Liver (tissue), 9 donors: ENCODE measurements around the gene GPR107. TPM values are rescaled to one million over a fixed set of nuclear protein-coding genes. Genes with fewer than 3 reads are reported as not detected.

ENCODE experiments used
- DNase-seq: peaks from one replicate; pipeline ENCODE4 v3.0.0-alpha.2; 2017; ENCODE audit warnings: low spot score
- H3K27ac ChIP-seq, 2 donors: one replicate each; pipeline ENCODE4 v1.7.0; 2013; ENCODE audit warnings: inconsistent platforms in 2 of 2, low read length in 2 of 2, control low read depth in 1 of 2, low read depth in 1 of 2, mild to moderate bottlenecking in 1 of 2
- H3K27me3 ChIP-seq, 4 donors: one replicate each; pipeline versions ENCODE4 v1.6.1 to v1.7.0; 2013; ENCODE audit warnings: low read length in 3 of 4, inconsistent platforms in 1 of 4, mild to moderate bottlenecking in 1 of 4, moderate library complexity in 1 of 4; ENCODE audit not compliant: control insufficient read depth in 4 of 4, insufficient read depth in 4 of 4
- H3K36me3 ChIP-seq, 4 donors: one replicate each; pipeline versions ENCODE4 v1.6.1 to v1.7.0; 2013; ENCODE audit warnings: low read length in 3 of 4, mild to moderate bottlenecking in 3 of 4, low read depth in 1 of 4, moderate library complexity in 1 of 4; ENCODE audit not compliant: control insufficient read depth in 4 of 4, insufficient read depth in 3 of 4
- H3K4me1 ChIP-seq, 4 donors: one replicate each; pipeline versions ENCODE4 v1.6.1 to v1.7.0; 2013; ENCODE audit warnings: low read length in 3 of 4, mild to moderate bottlenecking in 3 of 4, moderate library complexity in 1 of 4; ENCODE audit not compliant: control insufficient read depth in 4 of 4, insufficient read depth in 4 of 4
- H3K4me3 ChIP-seq, 3 donors: one replicate each; pipeline versions ENCODE4 v1.6.1 to v1.7.0; 2013; ENCODE audit warnings: low read length in 3 of 3, control low read depth in 1 of 3, low read depth in 1 of 3, mild to moderate bottlenecking in 1 of 3
- H3K9ac ChIP-seq, 2 donors: one replicate each; pipeline ENCODE4 v1.7.0; 2013; ENCODE audit warnings: low read length in 2 of 2, mild to moderate bottlenecking in 2 of 2, moderate library complexity in 2 of 2, control low read depth in 1 of 2, low read depth in 1 of 2
- H3K9me3 ChIP-seq, 4 donors: one replicate each; pipeline versions ENCODE4 v1.6.1 to v1.7.0; 2013; ENCODE audit warnings: low read length in 3 of 4; ENCODE audit not compliant: control insufficient read depth in 4 of 4
- ATF3 ChIP-seq: IDR thresholded peaks from 2 replicates; pipeline ENCODE4 v1.6.1; 2016; ENCODE audit warnings: antibody characterized with exemption
- EGR1 ChIP-seq, 2 donors: IDR thresholded peaks; 2 replicates each; pipeline ENCODE4 v1.6.1; 2016 to 2018; ENCODE audit warnings: antibody characterized with exemption in 2 of 2, low read depth in 2 of 2
- FOXA1 ChIP-seq: IDR thresholded peaks from 2 replicates; pipeline ENCODE4 v1.6.1; 2016; ENCODE audit warnings: antibody characterized with exemption
- FOXA2 ChIP-seq: IDR thresholded peaks from 2 replicates; pipeline ENCODE4 v1.6.1; 2016; ENCODE audit warnings: antibody characterized with exemption
- GABPA ChIP-seq, 2 donors: IDR thresholded peaks in 1 of 2; conservative IDR thresholded peaks in 1 of 2; 2 replicates each; pipeline ENCODE4 v1.6.1; 2016; ENCODE audit warnings: antibody characterized with exemption in 2 of 2, mild to moderate bottlenecking in 1 of 2, moderate library complexity in 1 of 2
- HNF4A ChIP-seq, 2 donors: conservative IDR thresholded peaks; 2 replicates each; pipeline ENCODE4 v1.6.1; 2016; ENCODE audit warnings: antibody characterized with exemption in 2 of 2, mild to moderate bottlenecking in 2 of 2
- HNF4G ChIP-seq: IDR thresholded peaks from 2 replicates; pipeline ENCODE4 v1.6.1; 2016; ENCODE audit warnings: antibody characterized with exemption
- JUND ChIP-seq, 2 donors: IDR thresholded peaks; 2 replicates each; pipeline ENCODE4 v1.6.1; 2016; ENCODE audit warnings: antibody characterized with exemption in 2 of 2
- NR2F2 ChIP-seq: IDR thresholded peaks from 2 replicates; pipeline ENCODE4 v1.6.1; 2016; ENCODE audit warnings: antibody characterized with exemption
- RAD21 ChIP-seq, 2 donors: IDR thresholded peaks; 2 replicates each; pipeline ENCODE4 v1.6.1; 2016; ENCODE audit warnings: antibody characterized with exemption in 2 of 2, mild to moderate bottlenecking in 2 of 2
- RXRA ChIP-seq, 2 donors: IDR thresholded peaks; 2 replicates each; pipeline ENCODE4 v1.6.1; 2017 to 2018; ENCODE audit warnings: antibody characterized with exemption in 2 of 2, mild to moderate bottlenecking in 1 of 2
- SP1 ChIP-seq: IDR thresholded peaks from 2 replicates; pipeline ENCODE4 v1.6.1; 2018; ENCODE audit warnings: antibody characterized with exemption, mild to moderate bottlenecking
- TAF1 ChIP-seq: conservative IDR thresholded peaks from 2 replicates; pipeline ENCODE4 v1.6.1; 2016; ENCODE audit warnings: antibody characterized with exemption, mild to moderate bottlenecking
- YY1 ChIP-seq: IDR thresholded peaks from 2 replicates; pipeline ENCODE4 v1.6.1; 2016; ENCODE audit warnings: antibody characterized with exemption, mild to moderate bottlenecking
- WGBS: extraction: QIAGEN DNeasy Blood & Tissue Kit; methylation state at CpG from one replicate; pipeline ENCODE4 v1.1.7; 2013; 5-methylcytosine and 5-hydroxymethylcytosine counted together
- polyA plus RNA-seq, 2 donors: library from polyadenylated mRNA; stranded (reverse) in 1 of 2; unstranded in 1 of 2; fragments of 200-250 nt in 1 of 2; fragments of >200 nt in 1 of 2; fragmentation: Nextera tagmentation in 1 of 2; extraction: Ambion mirVana in 1 of 2; gene quantifications; one replicate each; pipeline versions ENCODE4 v1.2.1 to v1.2.3, GENCODE V29; 2013 to 2015
- total RNA-seq, 2 donors: library from RNA; depleted of rRNA; stranded (reverse); fragments of >200 nt; gene quantifications; one replicate each; pipeline ENCODE4 v1.2.3, GENCODE V29; 2014
- TF ChIP-seq, protein P1 (sequence below): IDR thresholded peaks from 2 replicates; pipeline ENCODE4 v1.6.1; 2016; ENCODE audit warnings: antibody characterized with exemption
- TF ChIP-seq, protein P2 (sequence below): IDR thresholded peaks from 2 replicates; pipeline ENCODE4 v1.6.1; 2016; ENCODE audit warnings: antibody characterized with exemption, mild to moderate bottlenecking
- TF ChIP-seq, protein P3 (sequence below): IDR thresholded peaks from 2 replicates; pipeline ENCODE4 v1.6.1; 2016; ENCODE audit warnings: antibody characterized with exemption
- donor health status: healthy.
- donor health status: healthy.
- donor health status: healthy.
- donor health status: healthy.
- donor health status: healthy.

The GPR107 gene
- total and polyA plus RNA-seq, 4 donors: 3.8 to 17.2 (median 11.4) TPM

- no peak overlapping the region for H3K27ac ChIP-seq
These were observed 1.9 kb upstream of the GPR107 start for GRCh38 chr9:130051855-130052254.

GRCh38 chr9:130053109-130053503 is 600 bp upstream of the GPR107 start:
- Histone ChIP-seq H3K27ac (peak overlapping the region; percentile 82 to 93), H3K9me3 (no peaks in the 10 kb centered on the region), H3K36me3 (no peaks in the 10 kb centered on the region), H3K4me1 (peaks cover 8 to 20% (median 15%) of the 10 kb centered on the region in 4 donors), H3K4me3 (peak overlapping the region; percentile 85 to 99 (median 91)), H3K27me3 (no peaks in the 10 kb centered on the region), H3K9ac (peak overlapping the region; percentile 68 to 94)
- no peak for DNase-seq
- TF ChIP-seq JUND (IDR thresholded peaks at IDR 0.05) (no peak), NR2F2 (no peak), TAF1 (no peak), SP1 (no peak), YY1 (no peak), FOXA2 (no peak), RXRA (IDR thresholded peaks at IDR 0.05) (no peak), HNF4G (no peak), HNF4A (conservative IDR thresholded peaks at IDR 0.05) (no peak), RAD21 (IDR thresholded peaks at IDR 0.05) (no peak)
- 15% methylated on average over 9 of the region's 9 CpGs for WGBS

More at GRCh38 chr9:130051855-130052254, 1.9 kb upstream of the GPR107 start:
- Histone ChIP-seq H3K27me3 (no peaks in the 10 kb centered on the region), H3K9ac (no peak overlapping the region), H3K9me3 (no peaks in the 10 kb centered on the region), H3K4me1 (peaks cover 8 to 20% (median 15%) of the 10 kb centered on the region in 4 donors), H3K36me3 (no peaks in the 10 kb centered on the region), H3K4me3 (no peak overlapping the region)
- TF ChIP-seq, protein P1, sequence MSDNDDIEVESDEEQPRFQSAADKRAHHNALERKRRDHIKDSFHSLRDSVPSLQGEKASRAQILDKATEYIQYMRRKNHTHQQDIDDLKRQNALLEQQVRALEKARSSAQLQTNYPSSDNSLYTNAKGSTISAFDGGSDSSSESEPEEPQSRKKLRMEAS: no peak
- TF ChIP-seq HNF4A (conservative IDR thresholded peaks at IDR 0.05) (no peak), RXRA (IDR thresholded peaks at IDR 0.05) (no peak), NR2F2 (no peak)
- TF ChIP-seq, protein P2, sequence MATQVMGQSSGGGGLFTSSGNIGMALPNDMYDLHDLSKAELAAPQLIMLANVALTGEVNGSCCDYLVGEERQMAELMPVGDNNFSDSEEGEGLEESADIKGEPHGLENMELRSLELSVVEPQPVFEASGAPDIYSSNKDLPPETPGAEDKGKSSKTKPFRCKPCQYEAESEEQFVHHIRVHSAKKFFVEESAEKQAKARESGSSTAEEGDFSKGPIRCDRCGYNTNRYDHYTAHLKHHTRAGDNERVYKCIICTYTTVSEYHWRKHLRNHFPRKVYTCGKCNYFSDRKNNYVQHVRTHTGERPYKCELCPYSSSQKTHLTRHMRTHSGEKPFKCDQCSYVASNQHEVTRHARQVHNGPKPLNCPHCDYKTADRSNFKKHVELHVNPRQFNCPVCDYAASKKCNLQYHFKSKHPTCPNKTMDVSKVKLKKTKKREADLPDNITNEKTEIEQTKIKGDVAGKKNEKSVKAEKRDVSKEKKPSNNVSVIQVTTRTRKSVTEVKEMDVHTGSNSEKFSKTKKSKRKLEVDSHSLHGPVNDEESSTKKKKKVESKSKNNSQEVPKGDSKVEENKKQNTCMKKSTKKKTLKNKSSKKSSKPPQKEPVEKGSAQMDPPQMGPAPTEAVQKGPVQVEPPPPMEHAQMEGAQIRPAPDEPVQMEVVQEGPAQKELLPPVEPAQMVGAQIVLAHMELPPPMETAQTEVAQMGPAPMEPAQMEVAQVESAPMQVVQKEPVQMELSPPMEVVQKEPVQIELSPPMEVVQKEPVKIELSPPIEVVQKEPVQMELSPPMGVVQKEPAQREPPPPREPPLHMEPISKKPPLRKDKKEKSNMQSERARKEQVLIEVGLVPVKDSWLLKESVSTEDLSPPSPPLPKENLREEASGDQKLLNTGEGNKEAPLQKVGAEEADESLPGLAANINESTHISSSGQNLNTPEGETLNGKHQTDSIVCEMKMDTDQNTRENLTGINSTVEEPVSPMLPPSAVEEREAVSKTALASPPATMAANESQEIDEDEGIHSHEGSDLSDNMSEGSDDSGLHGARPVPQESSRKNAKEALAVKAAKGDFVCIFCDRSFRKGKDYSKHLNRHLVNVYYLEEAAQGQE: no peak
- DNase-seq: no peak

DNA sequence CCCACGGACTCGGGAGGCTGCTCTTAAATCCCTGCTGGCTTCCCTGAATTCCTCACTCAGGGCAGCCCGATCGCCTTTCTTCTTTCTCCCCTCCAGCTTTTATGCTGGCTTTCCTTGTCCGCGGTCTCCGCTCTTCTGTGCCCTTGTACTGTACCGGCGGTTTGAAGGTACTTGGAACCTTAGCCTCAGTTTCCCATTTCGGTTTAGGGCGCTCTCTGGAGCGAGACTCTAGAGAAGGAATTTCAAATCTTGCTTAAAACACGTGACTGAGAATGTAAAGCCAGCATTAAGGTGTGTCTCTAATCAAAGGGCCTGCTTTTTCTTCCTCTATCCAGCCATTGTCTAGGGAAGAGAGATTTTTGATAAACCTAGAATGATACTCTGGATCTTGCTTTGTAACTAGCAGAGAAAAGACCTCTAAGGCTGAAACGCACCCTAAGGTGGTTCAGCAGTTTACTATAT is 650 bp downstream of the GPR107 start:
- H3K9me3 ChIP-seq: no peaks in the 10 kb centered on the region
- DNase-seq: no peak
- peak overlapping the region; percentile 68 to 82 for H3K9ac ChIP-seq
- H3K27ac ChIP-seq: peak overlapping the region; percentile 82 to 93
- H3K4me1 ChIP-seq: peaks cover 8 to 20% (median 15%) of the 10 kb centered on the region in 4 donors
- 3% methylated on average over 14 of the region's 14 CpGs for WGBS
- no peaks in the 10 kb centered on the region for H3K27me3 ChIP-seq
- TF ChIP-seq NR2F2 (no peak), SP1 (no peak), HNF4G (no peak), YY1 (no peak), RAD21 (IDR thresholded peaks at IDR 0.05) (no peak), JUND (IDR thresholded peaks at IDR 0.05) (no peak), TAF1 (no peak), ATF3 (no peak), GABPA (IDR thresholded peaks at IDR 0.05 in 1 of 2, conservative IDR thresholded peaks at IDR 0.05 in 1 of 2) (no peak), HNF4A (conservative IDR thresholded peaks at IDR 0.05) (no peak), EGR1 (IDR thresholded peaks at IDR 0.05; ENCODE audit: low read depth in 2 of 2) (no peak), FOXA1 (no peak)
- TF ChIP-seq, protein P1: no peak
- TF ChIP-seq, protein P3, sequence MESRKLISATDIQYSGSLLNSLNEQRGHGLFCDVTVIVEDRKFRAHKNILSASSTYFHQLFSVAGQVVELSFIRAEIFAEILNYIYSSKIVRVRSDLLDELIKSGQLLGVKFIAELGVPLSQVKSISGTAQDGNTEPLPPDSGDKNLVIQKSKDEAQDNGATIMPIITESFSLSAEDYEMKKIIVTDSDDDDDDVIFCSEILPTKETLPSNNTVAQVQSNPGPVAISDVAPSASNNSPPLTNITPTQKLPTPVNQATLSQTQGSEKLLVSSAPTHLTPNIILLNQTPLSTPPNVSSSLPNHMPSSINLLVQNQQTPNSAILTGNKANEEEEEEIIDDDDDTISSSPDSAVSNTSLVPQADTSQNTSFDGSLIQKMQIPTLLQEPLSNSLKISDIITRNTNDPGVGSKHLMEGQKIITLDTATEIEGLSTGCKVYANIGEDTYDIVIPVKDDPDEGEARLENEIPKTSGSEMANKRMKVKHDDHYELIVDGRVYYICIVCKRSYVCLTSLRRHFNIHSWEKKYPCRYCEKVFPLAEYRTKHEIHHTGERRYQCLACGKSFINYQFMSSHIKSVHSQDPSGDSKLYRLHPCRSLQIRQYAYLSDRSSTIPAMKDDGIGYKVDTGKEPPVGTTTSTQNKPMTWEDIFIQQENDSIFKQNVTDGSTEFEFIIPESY: no peak
- peak overlapping the region; percentile 85 to 99 (median 91) for H3K4me3 ChIP-seq
- H3K36me3 ChIP-seq: peaks cover 0 to 5% (median under 1%) of the 10 kb centered on the region in 4 donors
